ENCODE measurements around the gene JAKMIP2. TPM values are rescaled to one million over a fixed set of nuclear protein-coding genes. Genes with fewer than 3 reads are reported as not detected.
"Not testable (repeated sequence)": the region's sequence is repeated elsewhere in the genome, so short reads cannot be mapped to it uniquely, and the experiment has no call there.

JAKMIP2 gene
- total RNA-seq = 0.11 TPM
- long read RNA-seq = 0 reads

DNA sequence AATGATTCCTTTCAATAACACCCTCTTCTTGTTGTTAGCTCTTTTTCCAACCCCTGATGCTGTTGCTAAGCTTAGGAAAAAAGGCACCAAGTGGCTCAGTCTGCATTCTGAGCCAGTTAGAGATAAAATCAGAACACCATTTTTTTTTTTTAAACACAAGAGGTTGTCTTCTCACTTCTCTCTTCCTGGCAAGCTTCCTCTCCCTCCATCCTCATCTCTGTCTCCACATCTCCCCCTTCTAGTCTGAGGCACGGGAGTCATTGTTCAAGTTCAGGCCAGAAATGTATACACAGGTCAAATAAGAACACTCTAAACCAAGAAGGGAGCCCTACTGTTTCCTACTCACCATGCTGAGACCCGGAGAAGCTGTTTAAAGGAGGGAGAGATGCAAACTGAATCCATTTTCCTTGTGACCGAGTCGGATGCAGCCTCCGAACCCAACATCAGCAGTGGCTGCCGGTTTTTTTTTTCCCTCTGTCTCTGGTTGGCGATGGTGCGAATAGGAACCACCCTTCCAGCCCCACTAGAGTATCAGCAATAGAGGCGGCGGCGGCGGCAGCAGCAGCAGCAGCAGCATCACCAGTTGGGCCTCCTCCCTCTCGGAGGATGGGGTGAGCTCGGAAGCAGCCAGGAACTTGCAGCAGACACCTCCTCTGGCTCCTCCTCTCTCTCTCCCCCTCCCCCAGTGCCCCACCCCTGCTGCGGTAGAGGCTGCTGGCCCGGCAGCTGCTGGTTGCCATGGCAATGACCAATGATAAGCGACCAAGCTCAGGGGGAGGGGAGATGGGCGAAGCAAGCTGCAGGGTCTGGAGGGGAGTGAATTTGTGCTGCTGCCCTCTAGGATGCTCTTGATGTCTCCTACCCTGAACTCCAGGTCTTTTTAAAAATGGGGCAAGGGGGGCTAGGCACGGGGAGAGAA, at the start of gene JAKMIP2:
Gene JAKMIP2 (minus strand): TSS at position 619 of the 919 bp plus-strand sequence. CDS start 110,922 bp downstream, outside the sequence.
- peak; percentile 76 for DNase-seq (ENCODE audit: low spot score)
- intact Hi-C loops (cut with DNase I) = no loop called here

DNA sequence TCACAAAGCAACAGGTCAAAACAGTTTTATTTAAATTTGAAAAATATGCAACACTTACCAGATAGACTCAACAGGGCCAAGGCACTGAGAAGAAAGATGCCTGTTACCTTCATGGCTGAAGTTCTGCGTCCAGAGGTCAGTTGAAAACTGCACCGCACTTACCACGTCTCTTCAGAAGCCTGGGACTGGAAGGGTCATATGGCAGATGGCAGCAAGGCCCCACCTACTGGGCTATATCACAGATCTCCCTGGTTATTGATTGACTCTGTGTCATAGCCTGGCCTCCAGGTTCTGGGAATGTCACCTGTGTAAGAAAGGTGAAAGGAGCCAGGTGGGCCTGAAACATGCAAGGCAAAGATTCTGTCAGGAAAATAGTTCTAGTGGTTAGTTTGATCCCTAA, 48.9 kb upstream of the JAKMIP2 start, which contains the start of gene SPINK1:
Gene SPINK1 (minus strand): TSS at position 207 of the 400 bp plus-strand sequence. CDS start 94 bp downstream, at position 113.
- DNase-seq (ENCODE audit: low spot score) = no peak
- intact Hi-C loops (cut with DNase I) = no loop called here

DNA sequence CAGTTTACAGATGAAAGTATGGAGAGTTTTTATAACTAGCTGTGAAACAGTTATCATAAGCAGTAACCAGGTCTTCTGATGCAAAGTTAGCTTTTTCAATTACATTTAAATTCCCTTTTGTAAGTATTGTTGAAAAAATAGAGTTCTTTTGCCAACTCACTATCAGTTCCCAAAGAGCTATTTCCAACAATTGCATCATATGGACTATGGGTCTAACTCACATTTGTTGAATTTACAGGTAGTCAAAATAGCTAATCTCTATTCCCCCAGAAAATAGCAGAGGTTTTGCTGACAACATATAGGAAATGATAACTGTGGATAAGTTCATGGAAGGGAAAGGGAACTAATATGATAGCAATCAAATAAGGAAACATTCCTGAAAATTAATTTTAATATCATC, 47.5 kb upstream of the JAKMIP2 start:
- intact Hi-C loops (cut with DNase I) = no loop called here
- no peak for DNase-seq (ENCODE audit: low spot score)

DNA sequence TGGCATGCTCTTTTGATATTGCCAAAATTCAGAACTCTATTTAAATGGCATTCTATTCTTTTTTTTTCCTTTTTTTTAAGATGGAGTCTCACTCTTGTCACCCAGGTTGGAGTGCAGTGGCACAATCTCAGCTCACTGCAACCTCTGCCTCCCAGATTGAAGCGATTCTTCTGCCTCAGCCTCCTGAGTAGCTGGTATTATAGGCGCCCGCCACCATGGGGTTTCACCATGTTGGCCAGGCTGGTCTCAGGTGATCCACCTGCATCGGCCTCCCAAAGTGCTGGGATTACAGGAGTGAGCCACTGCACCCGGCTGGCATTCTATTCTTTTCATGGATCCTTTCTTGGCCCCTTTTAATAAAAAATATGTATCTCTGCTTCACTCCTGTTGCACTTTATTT, 44.5 kb upstream of the JAKMIP2 start:
- intact Hi-C loops (cut with DNase I); DNase-seq (ENCODE audit: low spot score): not testable (repeated sequence)

DNA sequence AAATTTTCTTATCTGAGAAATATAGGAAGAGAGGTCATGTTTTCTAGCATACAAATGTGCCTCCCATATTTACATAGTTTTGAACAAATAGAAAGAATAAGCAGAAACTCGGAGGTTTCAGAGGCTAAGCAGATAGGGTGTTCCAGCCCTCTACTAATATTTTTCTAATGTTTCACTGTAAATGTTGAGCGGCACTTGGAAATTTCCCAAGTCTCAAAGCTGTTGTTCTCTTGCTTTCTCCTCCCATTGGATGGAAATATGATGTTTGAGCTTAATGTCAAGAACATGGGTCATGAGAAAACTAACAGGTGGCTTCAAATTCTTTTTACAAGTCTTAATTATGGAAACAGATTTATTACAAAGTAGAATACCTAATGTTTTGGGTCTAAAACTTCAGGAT, 43.8 kb upstream of the JAKMIP2 start:
- DNase-seq (ENCODE audit: low spot score) = no peak
- intact Hi-C loops (cut with DNase I) = no loop called here

DNA sequence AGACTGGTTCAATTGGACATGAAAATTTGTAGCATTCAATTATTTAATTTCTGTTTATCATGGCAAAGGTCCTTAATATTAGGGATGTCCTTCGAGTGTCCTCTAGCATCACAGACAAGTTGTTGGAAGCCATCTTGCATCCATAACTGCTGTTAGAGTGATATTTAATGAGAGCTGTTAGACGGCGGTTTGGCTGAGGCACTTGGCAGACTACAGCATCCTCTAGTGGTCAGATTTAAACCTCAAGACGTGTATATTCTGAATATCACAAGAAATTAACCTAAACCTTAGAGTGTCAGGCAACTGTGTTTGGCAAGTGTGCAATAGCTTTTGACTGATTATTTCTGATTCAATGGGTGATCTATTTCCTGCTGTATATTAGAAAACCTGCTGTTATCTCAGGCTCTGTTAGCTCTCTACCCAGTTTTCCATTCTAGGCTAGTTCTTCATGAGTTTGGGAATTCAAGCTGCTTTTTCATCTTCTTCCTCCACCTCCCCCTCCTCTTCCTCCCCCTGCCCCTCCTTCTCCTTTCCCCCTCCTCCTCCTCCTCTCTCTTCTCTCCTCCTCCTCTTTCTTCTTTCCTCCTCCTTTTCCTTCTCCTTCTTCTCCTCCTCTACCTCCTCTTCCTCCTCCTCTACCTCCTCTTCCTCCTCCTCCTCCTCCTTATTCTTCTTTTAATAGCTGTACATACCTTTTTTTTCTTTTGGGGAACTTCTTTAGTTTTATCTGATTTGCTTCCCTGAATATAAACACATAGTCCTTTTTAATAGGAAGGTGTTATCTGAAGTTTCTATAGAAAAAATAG, 40.4 kb upstream of the JAKMIP2 start:
- no peak for DNase-seq (ENCODE audit: low spot score)

DNA sequence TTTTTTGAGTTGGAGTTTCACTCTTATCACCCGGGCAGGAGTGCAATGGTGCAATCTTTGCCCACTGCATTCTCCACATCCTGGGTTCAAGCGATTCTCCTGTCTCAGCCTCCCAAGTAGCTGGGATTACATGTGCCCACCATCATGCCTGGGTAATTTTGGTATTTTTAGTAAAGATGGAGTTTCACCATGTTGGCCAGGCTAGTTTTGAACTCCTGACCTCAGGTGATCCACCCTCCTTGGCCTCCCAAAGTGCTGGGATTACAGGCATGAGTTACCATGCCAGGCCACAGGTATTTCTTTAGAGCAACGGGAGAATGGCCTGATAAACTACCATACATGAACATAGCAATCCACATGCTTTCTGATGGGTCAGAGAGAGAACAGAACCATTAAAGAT, 39.7 kb upstream of the JAKMIP2 start:
- DNase-seq (ENCODE audit: low spot score); intact Hi-C loops (cut with DNase I): not testable (repeated sequence)

More for the DNA sequence above, 40.4 kb upstream of the JAKMIP2 start:
- intact Hi-C loops (cut with DNase I) = loop anchor here (1.0 kb wide), 1 partner anchor 195 kb away; no protein-coding TSS in a partner anchor

DNA sequence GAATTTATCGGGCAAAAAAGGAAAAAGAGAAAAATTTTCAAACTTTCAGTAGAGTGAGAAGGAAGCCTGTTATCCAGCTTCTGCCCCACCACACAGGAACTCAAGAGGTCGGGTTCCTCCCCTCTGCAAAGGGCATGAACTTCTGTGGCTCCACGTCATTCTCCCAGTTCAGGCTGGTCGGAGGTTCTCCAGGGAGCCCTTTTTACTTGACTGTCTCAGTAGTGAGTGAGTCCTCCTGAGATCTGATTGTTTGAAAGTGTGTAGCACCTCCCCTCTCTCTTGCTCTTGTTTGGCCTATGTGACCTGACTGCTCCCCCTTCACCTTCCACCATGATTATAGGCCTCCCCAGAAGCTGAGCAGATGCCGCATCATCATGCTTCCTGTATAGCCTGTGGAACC, 39.2 kb upstream of the JAKMIP2 start:
- intact Hi-C loops (cut with DNase I) = no loop called here
- DNase-seq (ENCODE audit: low spot score) = no peak

DNA sequence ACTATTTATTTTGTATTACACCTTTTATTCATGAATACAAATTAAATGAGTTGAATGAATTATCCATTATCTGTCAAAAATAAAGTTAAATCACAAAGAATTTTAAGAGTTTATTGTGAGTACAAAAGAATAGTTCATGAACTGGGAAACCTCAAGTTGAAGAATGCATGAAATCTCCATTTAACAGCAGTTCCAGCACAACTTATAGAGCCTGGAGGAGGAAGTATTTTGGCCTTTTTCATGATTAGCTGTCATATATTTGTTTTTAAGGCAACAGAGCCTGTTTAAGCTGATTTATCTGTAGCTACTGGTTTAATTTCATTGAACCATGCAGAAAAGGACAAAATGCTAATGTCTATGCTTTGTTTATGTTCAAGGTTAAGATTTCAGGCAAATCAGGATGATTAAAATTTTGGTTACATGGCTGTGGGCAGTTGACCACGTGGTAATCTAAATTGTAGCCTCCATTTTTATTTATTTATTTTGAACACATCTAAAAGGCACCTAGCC, 36.8 kb upstream of the JAKMIP2 start:
- no peak for DNase-seq (ENCODE audit: low spot score)
- intact Hi-C loops (cut with DNase I) = no loop called here

DNA sequence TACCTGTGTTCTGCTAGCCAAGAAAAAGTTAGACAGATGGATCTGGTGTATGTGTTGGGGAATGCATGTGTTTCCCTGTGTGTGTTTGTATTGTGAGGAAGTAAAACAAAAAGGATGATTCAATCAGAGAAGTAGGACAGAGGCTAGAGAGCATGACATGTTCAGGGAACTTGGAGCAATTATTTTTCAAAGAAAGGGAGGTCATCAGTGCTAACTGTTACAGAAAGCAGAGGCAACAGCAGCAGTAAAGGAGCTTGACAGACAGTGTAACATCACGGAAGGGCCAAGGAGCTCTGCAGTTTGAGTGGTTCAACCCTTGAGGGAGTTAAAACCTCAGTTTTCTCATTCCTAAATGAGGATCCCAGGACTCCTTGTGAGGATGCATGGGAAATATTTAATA, 35.8 kb upstream of the JAKMIP2 start:
- intact Hi-C loops (cut with DNase I) = no loop called here
- DNase-seq (ENCODE audit: low spot score) = no peak

DNA sequence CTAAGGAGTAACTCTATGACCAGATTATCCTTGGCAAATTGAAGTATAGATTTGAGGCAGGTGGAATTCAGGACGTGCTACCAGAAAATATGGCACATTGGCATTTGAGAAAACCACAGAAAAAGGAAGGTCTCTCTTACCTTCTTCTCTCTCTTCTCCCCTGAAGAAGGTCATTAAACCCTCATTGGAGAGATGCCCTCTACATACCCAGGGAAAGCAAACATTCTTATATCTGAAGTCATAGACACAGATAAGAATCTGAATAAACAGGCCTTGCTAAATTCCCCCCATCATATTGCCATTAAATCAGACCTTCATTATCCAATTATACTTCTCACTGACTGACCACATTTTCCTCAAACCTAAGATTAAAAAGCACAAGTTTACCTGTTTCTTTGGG, 31.2 kb upstream of the JAKMIP2 start:
- intact Hi-C loops (cut with DNase I) = no loop called here
- DNase-seq (ENCODE audit: low spot score) = no peak

DNA sequence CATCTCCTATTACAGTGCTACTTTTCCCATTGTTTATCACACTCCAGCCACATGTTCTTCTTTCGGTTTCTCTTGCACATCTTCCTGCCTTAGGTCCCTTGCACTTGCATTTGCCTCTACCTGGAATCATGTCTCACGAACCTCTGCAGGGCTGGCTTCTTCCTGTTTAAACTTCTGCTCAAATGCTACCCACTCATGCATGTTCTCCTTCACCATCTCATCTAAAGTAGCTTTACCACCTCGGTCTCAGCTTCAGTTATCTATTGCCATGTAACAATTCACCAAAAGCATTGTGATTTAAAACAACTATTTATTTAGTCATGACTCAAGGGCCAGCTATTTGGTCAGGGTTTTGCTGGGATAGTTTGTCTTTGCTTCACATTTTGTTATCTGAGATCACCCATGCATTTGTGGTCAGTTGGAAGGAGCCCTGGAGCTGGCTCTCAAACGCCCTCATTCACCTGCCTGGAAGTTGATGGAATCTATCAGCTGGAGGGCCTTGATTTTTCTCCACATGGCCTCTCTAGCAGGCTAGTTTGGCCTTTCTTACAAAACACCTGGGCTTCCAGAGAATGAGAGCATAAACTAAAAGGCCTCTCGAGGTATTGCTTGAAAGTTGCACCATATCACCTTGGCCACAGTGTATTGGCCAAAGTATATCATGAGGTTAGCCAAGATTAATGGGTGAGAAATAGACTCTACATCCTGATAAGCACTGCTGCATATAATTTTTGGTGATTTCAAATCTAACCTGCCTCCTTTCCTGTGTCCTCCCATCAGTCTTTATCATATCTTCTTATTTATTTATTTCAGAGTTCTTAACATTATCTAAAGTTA, 27.5 kb upstream of the JAKMIP2 start:
- no peak for DNase-seq (ENCODE audit: low spot score)
- intact Hi-C loops (cut with DNase I) = no loop called here

DNA sequence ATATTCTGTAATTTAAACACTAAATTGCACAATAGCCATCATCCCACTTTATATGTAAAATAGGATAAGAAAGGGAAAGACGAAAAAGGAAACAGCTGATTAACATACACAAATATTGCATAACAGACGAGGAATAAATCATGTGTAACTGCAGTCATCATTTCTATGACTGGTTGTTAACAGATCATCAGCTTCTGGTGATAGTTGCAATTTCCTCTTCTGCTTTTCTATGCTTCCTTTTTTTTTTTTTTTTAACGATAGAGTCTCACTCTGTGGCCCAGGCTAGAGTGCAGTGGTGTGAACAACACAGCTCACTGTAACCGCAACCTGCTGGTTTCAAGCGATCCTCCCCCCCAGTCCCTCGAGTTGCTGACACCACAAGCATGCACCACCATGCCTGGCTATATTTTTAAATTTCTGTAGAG, 22.5 kb upstream of the JAKMIP2 start:
- intact Hi-C loops (cut with DNase I) = no loop called here
- DNase-seq (ENCODE audit: low spot score) = no peak

DNA sequence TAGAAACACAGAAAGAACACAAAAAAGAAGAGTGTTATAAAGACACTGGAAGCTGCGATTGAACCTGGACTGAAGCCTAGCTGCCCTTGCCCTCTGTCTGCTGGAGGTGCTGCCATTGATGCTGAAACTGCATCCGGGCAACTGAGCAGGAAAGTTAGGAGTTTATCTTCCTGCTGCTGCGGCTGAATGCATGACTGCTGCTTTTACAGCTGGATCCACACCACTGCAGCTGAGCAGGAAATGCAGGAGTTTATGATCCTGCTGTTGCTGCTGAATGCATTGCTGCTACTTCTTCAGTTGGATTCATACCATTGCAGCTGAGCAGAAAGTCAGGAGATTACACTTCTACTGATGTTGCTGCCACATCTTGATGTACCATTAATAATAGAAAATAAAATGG, 21.8 kb upstream of the JAKMIP2 start:
- intact Hi-C loops (cut with DNase I) = no loop called here
- no peak for DNase-seq (ENCODE audit: low spot score)

DNA sequence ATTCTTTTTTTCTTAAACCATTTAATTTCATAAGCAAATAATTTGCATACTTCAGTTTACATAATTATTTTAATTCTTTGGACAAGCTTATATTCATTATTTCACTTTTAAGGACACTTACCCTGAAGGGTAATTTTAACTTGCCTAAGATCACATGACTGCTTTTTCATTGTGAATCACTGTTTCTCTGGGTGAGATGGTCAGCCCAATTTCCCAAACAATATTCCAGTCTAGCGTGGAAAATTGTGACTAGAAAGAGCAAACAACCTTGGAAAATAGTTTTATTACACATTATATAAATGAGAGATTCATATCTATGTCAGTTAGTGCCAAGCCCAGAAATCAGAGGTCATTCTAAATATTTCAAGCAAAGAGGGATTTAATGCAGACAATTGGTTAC, 21.4 kb upstream of the JAKMIP2 start:
- intact Hi-C loops (cut with DNase I) = no loop called here
- DNase-seq (ENCODE audit: low spot score) = no peak

DNA sequence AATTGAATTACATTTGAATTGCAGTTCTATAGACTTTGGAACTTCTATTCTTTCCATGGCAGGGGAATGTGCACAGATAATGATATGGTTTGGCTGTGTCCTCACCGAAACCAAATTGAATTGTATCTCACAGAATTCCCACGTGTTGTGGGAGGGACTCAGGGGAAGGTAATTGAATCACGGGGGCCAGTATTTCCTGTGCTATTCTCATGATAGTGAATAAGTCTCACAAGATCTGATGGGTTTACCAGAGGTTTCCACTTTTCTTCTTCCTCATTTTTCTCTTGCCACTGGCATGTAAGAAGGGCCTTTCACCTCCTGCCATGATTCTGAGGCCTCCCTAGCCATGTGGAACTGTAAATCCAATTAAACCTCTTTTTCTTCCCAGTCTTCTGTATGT, 20.6 kb upstream of the JAKMIP2 start:
- intact Hi-C loops (cut with DNase I); DNase-seq (ENCODE audit: low spot score): not testable (repeated sequence)

DNA sequence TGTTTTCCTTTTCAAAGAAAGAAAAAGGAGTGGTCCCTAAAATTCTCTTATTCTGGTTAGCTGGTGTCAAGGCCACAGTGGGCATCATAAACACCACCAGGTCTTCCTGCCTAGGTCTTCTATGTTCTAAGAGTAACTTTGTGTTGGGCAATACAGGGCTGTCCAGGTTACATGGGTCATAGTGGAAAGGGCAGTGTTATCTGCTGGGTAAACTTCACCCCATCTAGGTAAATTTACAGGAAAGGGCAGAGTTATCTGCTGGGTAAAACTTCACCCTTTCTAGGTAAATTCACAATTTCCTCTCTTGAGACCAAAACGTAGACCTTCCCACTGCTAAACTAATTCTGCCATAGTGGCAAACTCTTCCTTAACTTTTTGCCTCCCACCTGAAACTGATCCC, 18.9 kb upstream of the JAKMIP2 start:
- no peak for DNase-seq (ENCODE audit: low spot score)
- intact Hi-C loops (cut with DNase I) = no loop called here

DNA sequence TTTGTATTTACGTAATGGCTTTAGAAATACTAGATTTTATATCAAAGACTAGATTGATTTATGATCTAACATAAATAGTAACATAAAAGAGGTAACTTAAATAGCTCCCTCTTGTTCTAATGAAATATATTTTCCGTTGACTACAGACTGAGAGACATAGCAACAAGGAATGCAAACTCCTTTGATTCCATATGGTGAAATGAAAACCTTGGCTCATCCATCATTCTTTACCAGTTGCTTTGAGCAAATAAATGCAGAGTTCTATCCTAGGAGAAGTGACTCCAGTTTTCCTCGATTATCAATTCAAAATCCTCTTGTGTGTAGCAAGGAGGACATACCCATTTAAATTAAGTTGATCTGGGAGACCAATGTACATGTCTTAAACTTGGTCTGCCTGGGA, 18.0 kb upstream of the JAKMIP2 start:
- DNase-seq (ENCODE audit: low spot score) = no peak
- intact Hi-C loops (cut with DNase I) = no loop called here

DNA sequence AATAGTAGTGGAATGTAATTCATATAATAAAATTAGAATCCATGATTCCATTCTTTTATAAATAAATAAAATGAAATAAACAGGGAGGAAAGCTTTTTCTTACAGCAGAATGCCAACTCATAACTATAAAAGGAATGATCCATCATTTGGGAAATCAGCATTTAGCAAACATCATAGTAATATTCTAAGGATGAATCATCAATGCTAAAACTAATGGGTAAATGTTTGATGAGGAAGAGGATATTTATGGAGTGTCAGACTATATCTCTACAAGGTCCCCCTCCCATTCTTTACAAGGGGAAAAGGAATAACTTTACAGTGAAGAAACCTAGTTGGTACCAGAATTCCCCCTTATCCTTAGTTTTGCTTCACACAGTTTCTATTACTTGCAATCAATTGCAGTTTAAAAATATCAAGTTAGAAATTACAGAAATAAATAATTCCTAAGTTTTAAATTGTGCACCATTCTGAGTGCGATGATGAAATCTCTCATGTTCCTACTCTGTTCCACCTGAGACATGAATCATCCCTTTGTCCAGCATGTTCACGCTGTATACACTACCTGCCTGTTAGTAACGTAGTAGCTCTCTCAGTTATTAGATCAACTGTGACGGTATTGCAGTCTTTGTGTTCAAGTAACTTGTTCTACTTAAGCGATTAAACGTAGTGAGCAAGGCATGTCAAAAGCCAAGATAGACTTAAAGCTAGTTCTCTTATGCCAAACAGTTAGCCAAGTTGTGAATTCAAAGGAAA, 14.2 kb upstream of the JAKMIP2 start:
- no peak for DNase-seq (ENCODE audit: low spot score)
- intact Hi-C loops (cut with DNase I) = no loop called here
